ENCODE results near the gene CTBP2. TPM values are rescaled to one million over a fixed set of nuclear protein-coding genes. Genes with fewer than 3 reads are reported as not detected.
A peak's percentile ranks its signal among the peaks of the same experiment; 100 is the strongest.

Gene CTBP2
- total RNA-seq, 1 experiment from 2014 or later, result 191 TPM

DNA sequence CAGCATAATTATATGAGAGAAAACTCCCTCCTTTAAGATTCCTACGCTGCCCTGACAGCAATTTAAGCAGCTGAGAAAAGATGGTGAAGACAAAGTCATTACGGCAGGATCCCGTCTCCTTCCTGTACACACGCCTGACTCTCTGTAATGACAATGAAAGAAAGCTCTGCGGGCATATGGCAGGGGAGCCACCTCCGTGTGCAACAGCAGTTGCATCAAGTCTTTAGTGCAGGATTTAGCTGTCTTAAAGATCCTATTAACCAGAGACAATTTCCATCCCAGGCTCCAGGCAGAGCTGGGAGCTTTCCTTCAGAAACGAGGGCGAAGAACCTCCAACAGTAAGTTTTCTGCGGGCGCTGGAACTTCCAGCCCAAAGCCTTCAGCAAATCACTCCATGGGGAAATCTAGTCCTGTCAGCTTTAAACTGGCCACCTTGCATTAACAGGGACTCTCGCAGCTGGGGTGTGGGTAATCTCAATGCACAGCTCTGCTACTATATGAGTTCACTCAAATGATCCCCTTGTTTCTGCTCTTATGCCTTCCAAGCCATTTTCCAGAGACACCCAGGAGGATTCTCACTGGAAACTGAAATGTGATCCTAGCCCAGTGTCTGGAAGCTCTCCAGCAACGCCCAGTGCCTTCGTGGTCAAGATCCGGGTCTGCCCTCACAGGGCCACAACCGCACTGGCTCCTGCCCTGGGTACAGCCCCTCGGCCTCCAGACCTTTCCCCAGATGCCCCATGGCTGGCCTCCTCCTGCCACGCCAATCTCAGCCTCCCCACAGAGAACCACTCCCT is 74.9 kb downstream of the CTBP2 start:
- no peak for TF ChIP-seq ZBTB21 (CRISPR knock-in tag; IDR thresholded peaks at IDR 0.05; ENCODE audit: borderline replicate concordance)
- DNase-seq (ENCODE audit: low spot score), result no peak
- ChIA-PET POLR2A (no interaction called here), CTCF (interaction anchor here (1.0 to 2.3 kb wide), 3 partner anchors 20 to 37 kb away, joined by 3 to 7 read pairs (median 6); no protein-coding TSS in a partner anchor)
- Mint-ChIP-seq H3K9me3 (no peaks in the 10 kb centered on the region), H3K27ac (peak overlapping the region; percentile 84), H3K27me3 (ENCODE audit: low read depth) (no peaks in the 10 kb centered on the region), H3K4me1 (peaks cover 73% of the 10 kb centered on the region), H3K4me3 (no peak overlapping the region), H3K36me3 (peaks cover 62% of the 10 kb centered on the region)
- no peak for ATAC-seq

DNA sequence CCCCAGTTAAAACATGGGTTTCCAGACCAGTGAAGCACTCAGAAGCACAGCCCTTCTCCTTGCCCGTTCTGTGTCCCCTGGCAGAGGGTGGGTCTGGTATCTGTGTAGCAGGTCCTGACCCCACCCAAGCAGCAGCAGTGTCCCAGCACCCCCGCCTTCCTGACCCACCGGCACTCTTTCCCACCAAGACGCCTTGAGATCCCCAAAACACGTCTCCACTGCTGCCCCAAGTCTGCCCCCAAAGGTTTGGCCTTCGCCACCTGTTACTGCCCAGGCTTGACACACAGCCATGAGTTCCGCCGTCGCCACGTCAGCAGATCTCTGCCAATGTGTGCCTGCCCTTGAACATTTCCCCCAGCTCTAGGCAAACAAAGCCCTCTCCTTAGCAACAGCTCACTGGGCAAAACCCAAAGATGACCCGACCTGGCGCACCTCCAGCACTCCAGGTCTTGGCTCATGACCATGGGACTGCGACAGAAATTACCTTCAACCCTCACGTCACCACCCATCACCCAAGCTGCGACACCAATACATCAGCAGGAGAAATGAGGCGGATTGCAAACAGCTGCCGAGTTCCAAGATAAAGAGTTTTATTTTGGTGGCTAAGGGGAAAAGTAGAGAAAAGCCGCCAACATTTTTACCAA is 75.6 kb downstream of the CTBP2 start:
- H3K27me3 Mint-ChIP-seq (ENCODE audit: low read depth), result no peaks in the 10 kb centered on the region
- POLR2A ChIA-PET, result no interaction called here
- TF ChIP-seq JUN (CRISPR knock-in tag; IDR thresholded peaks at IDR 0.05) (no peak), PRRX2 (CRISPR knock-in tag; IDR thresholded peaks at IDR 0.05) (no peak), TEAD4 (CRISPR knock-in tag; IDR thresholded peaks at IDR 0.05) (no peak), SMAD3 (CRISPR knock-in tag; IDR thresholded peaks at IDR 0.05; ENCODE audit: borderline replicate concordance) (no peak), GTF2I (CRISPR knock-in tag; conservative IDR thresholded peaks at IDR 0.05) (no peak), ATF1 (CRISPR knock-in tag; IDR thresholded peaks at IDR 0.05) (no peak)
- TF ChIP-seq, protein P1, sequence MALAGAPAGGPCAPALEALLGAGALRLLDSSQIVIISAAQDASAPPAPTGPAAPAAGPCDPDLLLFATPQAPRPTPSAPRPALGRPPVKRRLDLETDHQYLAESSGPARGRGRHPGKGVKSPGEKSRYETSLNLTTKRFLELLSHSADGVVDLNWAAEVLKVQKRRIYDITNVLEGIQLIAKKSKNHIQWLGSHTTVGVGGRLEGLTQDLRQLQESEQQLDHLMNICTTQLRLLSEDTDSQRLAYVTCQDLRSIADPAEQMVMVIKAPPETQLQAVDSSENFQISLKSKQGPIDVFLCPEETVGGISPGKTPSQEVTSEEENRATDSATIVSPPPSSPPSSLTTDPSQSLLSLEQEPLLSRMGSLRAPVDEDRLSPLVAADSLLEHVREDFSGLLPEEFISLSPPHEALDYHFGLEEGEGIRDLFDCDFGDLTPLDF (CRISPR knock-in tag; IDR thresholded peaks at IDR 0.05), result no peak
- TF ChIP-seq, protein P2, sequence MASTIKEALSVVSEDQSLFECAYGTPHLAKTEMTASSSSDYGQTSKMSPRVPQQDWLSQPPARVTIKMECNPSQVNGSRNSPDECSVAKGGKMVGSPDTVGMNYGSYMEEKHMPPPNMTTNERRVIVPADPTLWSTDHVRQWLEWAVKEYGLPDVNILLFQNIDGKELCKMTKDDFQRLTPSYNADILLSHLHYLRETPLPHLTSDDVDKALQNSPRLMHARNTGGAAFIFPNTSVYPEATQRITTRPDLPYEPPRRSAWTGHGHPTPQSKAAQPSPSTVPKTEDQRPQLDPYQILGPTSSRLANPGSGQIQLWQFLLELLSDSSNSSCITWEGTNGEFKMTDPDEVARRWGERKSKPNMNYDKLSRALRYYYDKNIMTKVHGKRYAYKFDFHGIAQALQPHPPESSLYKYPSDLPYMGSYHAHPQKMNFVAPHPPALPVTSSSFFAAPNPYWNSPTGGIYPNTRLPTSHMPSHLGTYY (CRISPR knock-in tag; IDR thresholded peaks at IDR 0.05), result no peak
- TF ChIP-seq, protein P3, sequence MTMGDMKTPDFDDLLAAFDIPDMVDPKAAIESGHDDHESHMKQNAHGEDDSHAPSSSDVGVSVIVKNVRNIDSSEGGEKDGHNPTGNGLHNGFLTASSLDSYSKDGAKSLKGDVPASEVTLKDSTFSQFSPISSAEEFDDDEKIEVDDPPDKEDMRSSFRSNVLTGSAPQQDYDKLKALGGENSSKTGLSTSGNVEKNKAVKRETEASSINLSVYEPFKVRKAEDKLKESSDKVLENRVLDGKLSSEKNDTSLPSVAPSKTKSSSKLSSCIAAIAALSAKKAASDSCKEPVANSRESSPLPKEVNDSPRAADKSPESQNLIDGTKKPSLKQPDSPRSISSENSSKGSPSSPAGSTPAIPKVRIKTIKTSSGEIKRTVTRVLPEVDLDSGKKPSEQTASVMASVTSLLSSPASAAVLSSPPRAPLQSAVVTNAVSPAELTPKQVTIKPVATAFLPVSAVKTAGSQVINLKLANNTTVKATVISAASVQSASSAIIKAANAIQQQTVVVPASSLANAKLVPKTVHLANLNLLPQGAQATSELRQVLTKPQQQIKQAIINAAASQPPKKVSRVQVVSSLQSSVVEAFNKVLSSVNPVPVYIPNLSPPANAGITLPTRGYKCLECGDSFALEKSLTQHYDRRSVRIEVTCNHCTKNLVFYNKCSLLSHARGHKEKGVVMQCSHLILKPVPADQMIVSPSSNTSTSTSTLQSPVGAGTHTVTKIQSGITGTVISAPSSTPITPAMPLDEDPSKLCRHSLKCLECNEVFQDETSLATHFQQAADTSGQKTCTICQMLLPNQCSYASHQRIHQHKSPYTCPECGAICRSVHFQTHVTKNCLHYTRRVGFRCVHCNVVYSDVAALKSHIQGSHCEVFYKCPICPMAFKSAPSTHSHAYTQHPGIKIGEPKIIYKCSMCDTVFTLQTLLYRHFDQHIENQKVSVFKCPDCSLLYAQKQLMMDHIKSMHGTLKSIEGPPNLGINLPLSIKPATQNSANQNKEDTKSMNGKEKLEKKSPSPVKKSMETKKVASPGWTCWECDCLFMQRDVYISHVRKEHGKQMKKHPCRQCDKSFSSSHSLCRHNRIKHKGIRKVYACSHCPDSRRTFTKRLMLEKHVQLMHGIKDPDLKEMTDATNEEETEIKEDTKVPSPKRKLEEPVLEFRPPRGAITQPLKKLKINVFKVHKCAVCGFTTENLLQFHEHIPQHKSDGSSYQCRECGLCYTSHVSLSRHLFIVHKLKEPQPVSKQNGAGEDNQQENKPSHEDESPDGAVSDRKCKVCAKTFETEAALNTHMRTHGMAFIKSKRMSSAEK (CRISPR knock-in tag; IDR thresholded peaks at IDR 0.05; ENCODE audit: borderline replicate concordance), result no peak
- TF ChIP-seq, protein P4, sequence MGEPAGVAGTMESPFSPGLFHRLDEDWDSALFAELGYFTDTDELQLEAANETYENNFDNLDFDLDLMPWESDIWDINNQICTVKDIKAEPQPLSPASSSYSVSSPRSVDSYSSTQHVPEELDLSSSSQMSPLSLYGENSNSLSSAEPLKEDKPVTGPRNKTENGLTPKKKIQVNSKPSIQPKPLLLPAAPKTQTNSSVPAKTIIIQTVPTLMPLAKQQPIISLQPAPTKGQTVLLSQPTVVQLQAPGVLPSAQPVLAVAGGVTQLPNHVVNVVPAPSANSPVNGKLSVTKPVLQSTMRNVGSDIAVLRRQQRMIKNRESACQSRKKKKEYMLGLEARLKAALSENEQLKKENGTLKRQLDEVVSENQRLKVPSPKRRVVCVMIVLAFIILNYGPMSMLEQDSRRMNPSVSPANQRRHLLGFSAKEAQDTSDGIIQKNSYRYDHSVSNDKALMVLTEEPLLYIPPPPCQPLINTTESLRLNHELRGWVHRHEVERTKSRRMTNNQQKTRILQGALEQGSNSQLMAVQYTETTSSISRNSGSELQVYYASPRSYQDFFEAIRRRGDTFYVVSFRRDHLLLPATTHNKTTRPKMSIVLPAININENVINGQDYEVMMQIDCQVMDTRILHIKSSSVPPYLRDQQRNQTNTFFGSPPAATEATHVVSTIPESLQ (CRISPR knock-in tag; IDR thresholded peaks at IDR 0.05), result no peak

More for the DNA sequence above, 75.6 kb downstream of the CTBP2 start:
- H3K4me3 Mint-ChIP-seq, result no peak overlapping the region
- DNase-seq (ENCODE audit: low spot score) (no peak), ATAC-seq (no peak)
- H3K36me3 Mint-ChIP-seq, result peaks cover 65% of the 10 kb centered on the region
- peak overlapping the region; percentile 84 for H3K27ac Mint-ChIP-seq
- H3K4me1 Mint-ChIP-seq, result peaks cover 77% of the 10 kb centered on the region
- H3K9me3 Mint-ChIP-seq, result no peaks in the 10 kb centered on the region
- CTCF ChIA-PET, result interaction anchor here (0.7 to 2.9 kb wide), 4 partner anchors 9 to 37 kb away, joined by 3 to 12 read pairs (median 3); no protein-coding TSS in a partner anchor

Measured in WTC11 (cell line).